HEK293 (cell line): ENCODE measurements around the gene SNAPC2.

Source experiments
- ZNF16 ChIP-seq: fragments of 450-650 bp; formaldehyde crosslinking; IDR thresholded peaks from 2 replicates; pipeline ENCODE4 v1.5.1; 2016; ENCODE audit warnings: low read depth, missing biosample characterization, missing genetic modification characterization
- ZNF639 ChIP-seq: fragments of 450-650 bp; formaldehyde crosslinking; IDR thresholded peaks from 2 replicates; pipeline ENCODE4 v1.5.1; 2016; ENCODE audit warnings: missing biosample characterization, missing genetic modification characterization

DNA sequence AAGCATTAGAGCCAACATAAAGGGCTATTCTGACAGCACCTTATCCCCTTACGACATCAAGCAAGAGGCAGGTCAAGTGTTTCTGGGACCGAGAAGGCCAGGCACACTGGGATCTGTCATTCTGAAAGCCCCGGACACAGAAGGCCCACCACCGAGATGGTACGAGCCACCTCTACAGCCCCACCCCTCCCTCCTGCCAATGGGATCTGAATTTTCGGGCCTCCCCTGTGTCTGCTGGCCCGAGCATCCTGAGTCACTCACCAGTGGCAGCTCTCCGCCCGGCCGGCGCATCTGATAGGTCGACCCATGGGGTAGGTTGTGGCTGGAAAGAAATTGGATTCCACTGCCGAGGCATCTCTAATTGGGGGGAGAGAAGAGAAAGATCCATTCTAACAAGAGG is 20.7 kb downstream of the SNAPC2 start:
- TF ChIP-seq ZNF639 (tag by site-specific recombination) (no peak), ZNF16 (no peak)
